Tibial artery (tissue), 4 donors: ENCODE data around the gene NTSR1.

ENCODE experiments used
- DNase-seq, 2 donors: peaks; one replicate each; pipeline ENCODE4 v3.0.0-alpha.2; 2019
- H3K27ac ChIP-seq, 2 donors: fragments of 200-600 bp; sonication (generic) in 1 of 2; 1 replicate in 1 of 2; 2 replicates in 1 of 2; pipeline ENCODE4 v1.5.1; 2018 to 2019; ENCODE audit warnings: mild to moderate bottlenecking in 1 of 2
- H3K27me3 ChIP-seq, 2 donors: fragments of 200-600 bp; sonication (generic) in 1 of 2; one replicate each; pipeline versions ENCODE4 v1.5.1 to v1.6.0; 2016 to 2019
- H3K36me3 ChIP-seq, 3 donors: fragments of 200-600 bp; sonication (generic) in 2 of 3; one replicate each; pipeline ENCODE4 v1.5.1; 2016 to 2019; ENCODE audit warnings: mild to moderate bottlenecking in 2 of 3
- H3K4me1 ChIP-seq, 4 donors: fragments of 200-600 bp; sonication (generic) in 2 of 4; 1 replicate in 3 of 4; 2 replicates in 1 of 4; pipeline ENCODE4 v1.5.1; 2016 to 2019
- H3K4me3 ChIP-seq, 2 donors: fragments of 200-600 bp; sonication (generic) in 1 of 2; 1 replicate in 1 of 2; 2 replicates in 1 of 2; pipeline ENCODE4 v1.5.1; 2018 to 2019; ENCODE audit warnings: mild to moderate bottlenecking in 2 of 2
- H3K9me3 ChIP-seq, 3 donors: fragments of 200-600 bp; sonication (generic) in 1 of 3; one replicate each; pipeline ENCODE4 v1.5.1; 2016 to 2019
- intact Hi-C: fragments of 100-400 bp; cut with DNase I; formaldehyde crosslinking; loops from one replicate; pipeline ENCODE4 v1.15.0; 2023; ENCODE audit warnings: low total_unique reads
- TF ChIP-seq, protein P1 (sequence below), 2 experiments: fragments of 200-600 bp in 1 of 2; fragments of 450-650 bp in 1 of 2; IDR thresholded peaks; one replicate each; pipeline ENCODE4 v1.5.1; 2017 to 2019; ENCODE audit warnings: antibody characterized with exemption in 2 of 2, mild to moderate bottlenecking in 1 of 2, moderate library complexity in 1 of 2

Gene NTSR1

GRCh38 chr20:62735331-62735821, 26.7 kb downstream of the NTSR1 start:
- Histone ChIP-seq H3K4me3 (no peak overlapping the region), H3K27ac (no peak overlapping the region), H3K4me1 (no peaks in the 10 kb centered on the region), H3K27me3 (peaks cover 0 to 78% of the 10 kb centered on the region in 2 donors), H3K36me3 (no peaks in the 10 kb centered on the region), H3K9me3 (no peaks in the 10 kb centered on the region)
- peak in 1 of 2 donors; percentile 51 for DNase-seq
- intact Hi-C loops: no loop called here
- TF ChIP-seq, protein P1, sequence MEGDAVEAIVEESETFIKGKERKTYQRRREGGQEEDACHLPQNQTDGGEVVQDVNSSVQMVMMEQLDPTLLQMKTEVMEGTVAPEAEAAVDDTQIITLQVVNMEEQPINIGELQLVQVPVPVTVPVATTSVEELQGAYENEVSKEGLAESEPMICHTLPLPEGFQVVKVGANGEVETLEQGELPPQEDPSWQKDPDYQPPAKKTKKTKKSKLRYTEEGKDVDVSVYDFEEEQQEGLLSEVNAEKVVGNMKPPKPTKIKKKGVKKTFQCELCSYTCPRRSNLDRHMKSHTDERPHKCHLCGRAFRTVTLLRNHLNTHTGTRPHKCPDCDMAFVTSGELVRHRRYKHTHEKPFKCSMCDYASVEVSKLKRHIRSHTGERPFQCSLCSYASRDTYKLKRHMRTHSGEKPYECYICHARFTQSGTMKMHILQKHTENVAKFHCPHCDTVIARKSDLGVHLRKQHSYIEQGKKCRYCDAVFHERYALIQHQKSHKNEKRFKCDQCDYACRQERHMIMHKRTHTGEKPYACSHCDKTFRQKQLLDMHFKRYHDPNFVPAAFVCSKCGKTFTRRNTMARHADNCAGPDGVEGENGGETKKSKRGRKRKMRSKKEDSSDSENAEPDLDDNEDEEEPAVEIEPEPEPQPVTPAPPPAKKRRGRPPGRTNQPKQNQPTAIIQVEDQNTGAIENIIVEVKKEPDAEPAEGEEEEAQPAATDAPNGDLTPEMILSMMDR (IDR thresholded peaks at IDR 0.05): no peak

- intact Hi-C loops: no loop called here
- Histone ChIP-seq H3K27ac (no peak overlapping the region), H3K4me1 (no peaks in the 10 kb centered on the region), H3K4me3 (no peak overlapping the region), H3K27me3 (peaks cover 0 to 84% of the 10 kb centered on the region in 2 donors), H3K9me3 (no peaks in the 10 kb centered on the region), H3K36me3 (no peaks in the 10 kb centered on the region)
- DNase-seq: no peak
- TF ChIP-seq, protein P1 (IDR thresholded peaks at IDR 0.05): no peak
Observed at GRCh38 chr20:62736026-62736406, 27.4 kb downstream of the NTSR1 start.

GRCh38 chr20:62736407-62737071, 27.9 kb downstream of the NTSR1 start:
- Histone ChIP-seq H3K27me3 (peaks cover 0 to 90% of the 10 kb centered on the region in 2 donors), H3K9me3 (no peaks in the 10 kb centered on the region), H3K4me3 (no peak overlapping the region), H3K27ac (no peak overlapping the region), H3K4me1 (no peaks in the 10 kb centered on the region), H3K36me3 (no peaks in the 10 kb centered on the region)
- DNase-seq: peak in 1 of 2 donors; percentile 42
- intact Hi-C loops: no loop called here
- TF ChIP-seq, protein P1 (IDR thresholded peaks at IDR 0.05): no peak

DNA sequence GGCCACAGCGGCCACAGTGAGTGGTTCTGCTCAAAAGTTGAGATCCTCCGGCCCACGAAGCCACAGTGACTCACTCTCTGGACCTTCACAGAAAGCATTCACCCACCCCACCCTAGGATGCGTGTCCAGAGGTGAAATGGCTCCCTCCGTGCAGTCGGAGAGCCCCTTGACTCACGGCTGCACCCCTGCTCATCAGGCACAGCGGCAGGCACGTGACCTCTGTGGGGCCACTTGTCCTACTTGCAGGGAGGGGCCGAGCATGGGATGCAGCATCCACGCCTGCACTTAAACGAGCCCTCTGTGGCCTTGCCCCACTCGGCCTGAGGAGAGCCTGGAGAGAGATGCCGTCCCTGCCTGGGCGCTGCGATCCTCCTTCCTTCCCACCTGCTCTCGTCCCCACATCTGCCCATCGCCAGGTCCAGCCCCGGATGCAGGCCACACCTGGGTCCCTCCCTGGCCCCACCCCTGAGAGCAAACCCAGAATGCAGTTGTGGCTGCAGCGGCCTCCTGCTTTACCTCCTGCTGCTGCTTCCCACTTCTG, 28.7 kb downstream of the NTSR1 start:
- peaks cover 0 to 98% of the 10 kb centered on the region in 2 donors for H3K27me3 ChIP-seq
- TF ChIP-seq, protein P1 (IDR thresholded peaks at IDR 0.05): no peak
- H3K27ac ChIP-seq: no peak overlapping the region
- no peaks in the 10 kb centered on the region for H3K9me3 ChIP-seq
- H3K4me3 ChIP-seq: no peak overlapping the region
- peak in 1 of 2 donors; percentile 51 for DNase-seq
- H3K36me3 ChIP-seq: no peaks in the 10 kb centered on the region
- H3K4me1 ChIP-seq: no peaks in the 10 kb centered on the region
- intact Hi-C loops: no loop called here

DNA sequence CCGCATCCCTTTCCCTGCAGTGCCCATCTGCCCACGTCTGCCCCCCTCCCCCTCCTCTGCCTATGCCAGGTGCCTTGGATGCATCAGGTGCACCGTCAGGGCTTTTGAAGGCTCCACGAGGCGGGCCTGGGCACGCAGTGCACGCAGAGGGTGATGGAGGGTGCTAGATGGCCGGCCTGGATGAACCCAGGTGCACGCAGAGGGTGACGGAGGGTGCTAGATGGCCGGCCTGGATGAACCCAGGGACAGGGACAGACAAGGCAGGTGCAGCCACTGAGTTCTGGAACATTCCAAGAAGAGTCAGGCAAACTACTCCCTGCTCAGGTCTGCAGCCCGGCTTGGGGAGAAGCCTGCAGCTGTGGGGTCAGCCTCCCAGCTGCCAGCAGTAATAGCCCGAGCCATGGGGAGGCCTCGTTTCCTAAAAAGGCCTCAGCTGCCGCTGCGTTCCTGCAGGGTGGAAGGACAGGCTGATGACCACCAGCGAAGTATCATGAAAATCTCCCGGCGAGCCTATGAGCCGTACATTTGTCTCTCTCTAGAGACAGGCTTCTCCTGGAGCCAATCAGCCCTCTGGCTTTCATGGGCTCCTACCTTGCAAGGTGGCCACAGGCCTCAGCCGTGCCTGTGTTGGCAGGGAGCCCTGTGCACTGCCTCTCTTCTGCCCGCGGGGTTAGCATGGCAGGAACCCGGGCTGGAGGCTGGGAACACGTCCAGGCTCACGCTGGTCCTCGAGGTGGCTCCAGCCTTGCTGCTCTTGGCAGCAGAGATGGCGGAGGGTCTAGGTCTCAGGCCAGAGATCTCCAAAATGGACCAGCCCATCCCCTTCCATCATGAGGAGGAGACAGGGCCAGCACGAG, 29.6 kb downstream of the NTSR1 start:
- intact Hi-C loops: no loop called here
- TF ChIP-seq, protein P1 (IDR thresholded peaks at IDR 0.05): no peak
- no peak overlapping the region for H3K27ac ChIP-seq
- no peaks in the 10 kb centered on the region for H3K36me3 ChIP-seq
- DNase-seq: peak in 1 of 2 donors; percentile 58
- no peaks in the 10 kb centered on the region for H3K9me3 ChIP-seq
- H3K4me1 ChIP-seq: no peaks in the 10 kb centered on the region
- H3K27me3 ChIP-seq: peaks cover 0 to 98% of the 10 kb centered on the region in 2 donors
- H3K4me3 ChIP-seq: no peak overlapping the region
